Esophagus squamous epithelium (tissue), 5 donors: Measurements from ENCODE around the gene CYB561D1. TPM values are rescaled to one million over a fixed set of nuclear protein-coding genes. Genes with fewer than 3 reads are reported as not detected.

Source experiments
- DNase-seq: peaks from one replicate; lab custom pipeline; 2025; lab: John Stamatoyannopoulos, UW
- H3K27ac ChIP-seq, 4 donors: fragments of 200-600 bp; sonication (generic); one replicate each; pipeline ENCODE4 v1.5.1; 2016 to 2019; ENCODE audit warnings: mild to moderate bottlenecking in 1 of 4
- H3K27me3 ChIP-seq, 4 donors: fragments of 200-600 bp; sonication (generic); 1 replicate in 3 of 4; 2 replicates in 1 of 4; pipeline versions ENCODE4 v1.5.1 to v1.6.0; 2017 to 2021; ENCODE audit warnings: antibody characterized with exemption in 1 of 4
- H3K36me3 ChIP-seq, 3 donors: fragments of 200-600 bp; sonication (generic); one replicate each; pipeline ENCODE4 v1.5.1; 2016 to 2019
- H3K4me1 ChIP-seq, 3 donors: fragments of 200-600 bp; sonication (generic); one replicate each; pipeline ENCODE4 v1.5.1; 2017 to 2019
- H3K4me3 ChIP-seq, 4 donors: fragments of 200-600 bp; sonication (generic); 1 replicate in 3 of 4; 2 replicates in 1 of 4; pipeline ENCODE4 v1.5.1; 2016 to 2019; ENCODE audit warnings: mild to moderate bottlenecking in 2 of 4, moderate library complexity in 1 of 4
- H3K9me3 ChIP-seq, 3 donors: fragments of 200-600 bp; sonication (generic); one replicate each; pipeline ENCODE4 v1.5.1; 2016 to 2019
- POLR2A ChIP-seq, 4 donors: fragments of 450-650 bp; IDR thresholded peaks; one replicate each; pipeline ENCODE4 v1.6.1; 2017; ENCODE audit warnings: antibody characterized with exemption in 4 of 4, mild to moderate bottlenecking in 4 of 4, moderate library complexity in 3 of 4
- WGBS, 2 donors: methylation state at CpG; one replicate each; pipeline ENCODE4 v1.1.5; 2018; 5-methylcytosine and 5-hydroxymethylcytosine counted together
- intact Hi-C: fragments of 100-400 bp; cut with DNase I; formaldehyde crosslinking; loops from one replicate; pipeline ENCODE4 v1.15.0; 2022
- total RNA-seq, 4 donors: library from RNA; depleted of rRNA; stranded (reverse); fragments of >200 nt; gene quantifications; one replicate each; pipeline ENCODE4 v1.1.0, GENCODE V29; 2016
- TF ChIP-seq, protein P1 (sequence below), 6 experiments: fragments of 450-650 bp in 4 of 6; fragments of 200-600 bp in 2 of 6; sonication (generic) in 2 of 6; IDR thresholded peaks; one replicate each; pipeline ENCODE4 v1.5.1; 2016 to 2019; ENCODE audit warnings: antibody characterized with exemption in 6 of 6, mild to moderate bottlenecking in 4 of 6, moderate library complexity in 4 of 6
- donor health status: DM: yes; HTN: yes; CAD: no.

Gene CYB561D1
- total RNA-seq, 4 donors from 2014 or later, result 3.1 to 12.7 (median 7.3) TPM

DNA sequence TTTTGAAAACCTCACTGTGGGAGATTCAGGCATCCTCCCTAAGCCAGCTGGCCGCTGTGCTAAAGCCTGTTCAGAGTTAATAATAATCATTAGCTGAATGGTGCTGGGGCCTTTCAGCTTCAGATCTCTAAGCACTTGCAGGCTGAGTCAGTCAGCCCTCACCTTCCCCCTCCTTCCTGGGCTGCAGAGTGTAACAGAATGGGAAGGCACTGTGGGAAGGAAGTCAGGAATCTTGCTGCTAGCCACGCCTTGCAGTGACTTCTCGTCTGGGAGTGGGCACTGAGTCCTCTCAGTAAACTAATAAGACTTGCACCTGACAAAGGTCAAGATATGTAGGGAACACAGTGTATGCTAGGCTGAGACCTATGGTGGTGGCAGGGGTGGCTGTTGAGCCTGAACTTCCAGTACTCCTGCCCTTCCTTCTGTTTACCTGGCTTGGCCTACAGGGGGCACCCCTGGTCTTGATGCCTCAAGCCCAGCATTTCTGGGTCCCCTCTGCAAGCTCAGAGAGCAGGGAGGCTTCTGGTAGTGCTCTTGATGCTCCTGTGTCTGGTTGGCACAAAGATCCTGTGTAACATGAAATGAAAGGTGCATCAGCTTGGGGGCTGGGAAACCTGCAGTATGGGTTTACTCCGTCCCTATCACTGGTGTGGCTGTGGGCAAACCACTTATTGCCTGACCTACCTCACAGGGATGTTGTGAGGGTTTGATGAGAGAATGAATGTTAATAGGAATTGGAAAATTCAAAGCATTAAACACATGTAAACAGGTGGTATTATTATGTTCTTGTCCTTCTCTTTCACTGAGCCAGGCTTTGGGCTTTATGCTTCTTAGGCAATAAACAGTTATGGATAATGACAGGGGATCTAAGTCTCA, 6.0 kb downstream of the CYB561D1 start:
- peaks cover 27 to 76% (median 39%) of the 10 kb centered on the region in 3 donors for H3K4me1 ChIP-seq
- DNase-seq, result no peak
- H3K27ac ChIP-seq, result peak overlapping the region; percentile 48 to 84 (median 71)
- no peaks in the 10 kb centered on the region for H3K9me3 ChIP-seq
- intact Hi-C loops, result no loop called here
- no peak overlapping the region for H3K4me3 ChIP-seq
- 42 to 48% methylated on average over 3 of the region's 4 CpGs for WGBS, 2 donors
- H3K36me3 ChIP-seq, result peaks cover 0 to 52% (median 5%) of the 10 kb centered on the region in 3 donors
- H3K27me3 ChIP-seq, result no peaks in the 10 kb centered on the region
- no peak for TF ChIP-seq POLR2A (IDR thresholded peaks at IDR 0.05)
- TF ChIP-seq, protein P1, sequence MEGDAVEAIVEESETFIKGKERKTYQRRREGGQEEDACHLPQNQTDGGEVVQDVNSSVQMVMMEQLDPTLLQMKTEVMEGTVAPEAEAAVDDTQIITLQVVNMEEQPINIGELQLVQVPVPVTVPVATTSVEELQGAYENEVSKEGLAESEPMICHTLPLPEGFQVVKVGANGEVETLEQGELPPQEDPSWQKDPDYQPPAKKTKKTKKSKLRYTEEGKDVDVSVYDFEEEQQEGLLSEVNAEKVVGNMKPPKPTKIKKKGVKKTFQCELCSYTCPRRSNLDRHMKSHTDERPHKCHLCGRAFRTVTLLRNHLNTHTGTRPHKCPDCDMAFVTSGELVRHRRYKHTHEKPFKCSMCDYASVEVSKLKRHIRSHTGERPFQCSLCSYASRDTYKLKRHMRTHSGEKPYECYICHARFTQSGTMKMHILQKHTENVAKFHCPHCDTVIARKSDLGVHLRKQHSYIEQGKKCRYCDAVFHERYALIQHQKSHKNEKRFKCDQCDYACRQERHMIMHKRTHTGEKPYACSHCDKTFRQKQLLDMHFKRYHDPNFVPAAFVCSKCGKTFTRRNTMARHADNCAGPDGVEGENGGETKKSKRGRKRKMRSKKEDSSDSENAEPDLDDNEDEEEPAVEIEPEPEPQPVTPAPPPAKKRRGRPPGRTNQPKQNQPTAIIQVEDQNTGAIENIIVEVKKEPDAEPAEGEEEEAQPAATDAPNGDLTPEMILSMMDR (IDR thresholded peaks at IDR 0.05), result peak in 5 of 6 experiments; percentile 31 to 64 (median 37)

GRCh38 chr1:109500941-109501381, 7.1 kb downstream of the CYB561D1 start:
- Histone ChIP-seq H3K4me1 (peaks cover 25 to 65% (median 35%) of the 10 kb centered on the region in 3 donors), H3K36me3 (peaks cover 0 to 47% (median 5%) of the 10 kb centered on the region in 3 donors), H3K9me3 (no peaks in the 10 kb centered on the region), H3K27me3 (no peaks in the 10 kb centered on the region), H3K4me3 (no peak overlapping the region), H3K27ac (peak overlapping the region in 3 of 4 donors; percentile 5 to 84 (median 7))
- intact Hi-C loops, result no loop called here
- TF ChIP-seq, protein P1 (IDR thresholded peaks at IDR 0.05), result no peak
- no peak for TF ChIP-seq POLR2A (IDR thresholded peaks at IDR 0.05)
- WGBS, 2 donors, result 35 to 44% methylated on average over 5 of the region's 5 CpGs
- no peak for DNase-seq

GRCh38 chr1:109501644-109502363, 7.9 kb downstream of the CYB561D1 start:
- Histone ChIP-seq H3K27me3 (no peaks in the 10 kb centered on the region), H3K4me1 (peaks cover 25 to 61% (median 35%) of the 10 kb centered on the region in 3 donors), H3K9me3 (no peaks in the 10 kb centered on the region), H3K4me3 (no peak overlapping the region), H3K36me3 (peaks cover 0 to 39% (median 3%) of the 10 kb centered on the region in 3 donors), H3K27ac (peak overlapping the region in 3 of 4 donors; percentile 5 to 38 (median 7))
- no peak for DNase-seq
- 38 to 43% methylated on average over 5 of the region's 5 CpGs for WGBS, 2 donors
- intact Hi-C loops, result no loop called here
- TF ChIP-seq, protein P1 (IDR thresholded peaks at IDR 0.05), result no peak
- TF ChIP-seq POLR2A (IDR thresholded peaks at IDR 0.05), result no peak

DNA sequence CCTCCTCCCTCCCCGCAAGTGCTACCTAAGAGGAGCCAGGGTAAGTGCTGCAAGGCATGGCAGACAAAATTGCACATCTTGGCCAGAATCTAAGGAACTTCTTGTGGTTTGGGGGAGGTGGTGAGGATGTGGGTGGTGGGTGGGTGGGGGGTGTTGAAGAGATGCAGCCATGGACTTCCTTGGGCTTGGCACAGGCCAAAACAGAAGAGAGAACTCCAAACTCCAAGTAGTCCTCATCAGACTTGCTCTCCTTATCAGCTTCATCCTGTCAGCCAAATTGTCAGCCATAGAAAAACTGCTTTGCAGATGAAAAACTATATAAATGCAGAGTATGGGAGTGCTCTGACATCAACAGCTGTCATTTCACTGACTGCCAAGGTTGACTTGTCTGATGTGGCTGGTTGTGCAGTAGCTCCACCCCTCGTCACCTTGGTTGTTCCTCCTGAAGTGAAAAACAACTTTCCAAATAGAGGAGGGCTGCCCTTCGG, 8.5 kb downstream of the CYB561D1 start:
- WGBS, 2 donors, result 73 to 78% methylated on average over 2 to 3 of the region's 3 CpGs
- no peaks in the 10 kb centered on the region for H3K9me3 ChIP-seq
- TF ChIP-seq, protein P1 (IDR thresholded peaks at IDR 0.05), result no peak
- no peak for TF ChIP-seq POLR2A (IDR thresholded peaks at IDR 0.05)
- H3K36me3 ChIP-seq, result peaks cover 0 to 33% (median 0%) of the 10 kb centered on the region in 3 donors
- H3K27me3 ChIP-seq, result no peaks in the 10 kb centered on the region
- H3K4me3 ChIP-seq, result no peak overlapping the region
- intact Hi-C loops, result no loop called here
- no peak for DNase-seq
- peak overlapping the region in 1 of 4 donors; percentile 38 for H3K27ac ChIP-seq
- peaks cover 25 to 59% (median 35%) of the 10 kb centered on the region in 3 donors for H3K4me1 ChIP-seq
